H1 (cell line): ENCODE measurements around the gene HDAC3. TPM values are rescaled to one million over a fixed set of nuclear protein-coding genes. Genes with fewer than 3 reads are reported as not detected.

ENCODE experiments used
- CTCF ChIA-PET: fragments of 300-600 bp; sonication (Branson Sonifier 250); formaldehyde crosslinking; loops from one replicate; lab custom pipeline; 2021; ENCODE audit not compliant: partially characterized antibody; lab: Charles Lee
- POLR2A ChIA-PET: fragments of 300-600 bp; sonication (Branson Sonifier 250); formaldehyde crosslinking; loops from one replicate; lab custom pipeline; 2021; ENCODE audit warnings: inconsistent platforms; ENCODE audit not compliant: partially characterized antibody; lab: Charles Lee
- DNase-seq, 2 experiments: peaks; one replicate each; pipeline versions ENCODE4 v3.0.0 to v3.0.0-alpha.2; 2010 to 2022; ENCODE audit warnings: low spot score in 2 of 2, low read depth in 1 of 2, mixed read lengths in 1 of 2
- FAIRE-seq: peaks from 2 replicates; lab custom pipeline; 2011; peaks lifted over from hg19 to GRCh38; lab: Jason Lieb, UNC
- H2AFZ ChIP-seq: 2 replicates; pipeline ENCODE4 v1.8.1; 2012; ENCODE audit warnings: low read length, inconsistent platforms
- H2AK5ac ChIP-seq: 2 replicates; pipeline ENCODE4 v1.6.1; 2013; ENCODE audit warnings: low read depth, low read length
- H2BK120ac ChIP-seq: replicated peaks from 2 replicates; pipeline ENCODE3; 2013; ENCODE audit warnings: low read depth, low read length, inconsistent platforms
- H2BK12ac ChIP-seq: 2 replicates; pipeline ENCODE4 v1.6.1; 2013; ENCODE audit warnings: low read depth, low read length
- H2BK15ac ChIP-seq: 2 replicates; pipeline ENCODE4 v1.6.1; 2013; ENCODE audit warnings: low read length
- H2BK20ac ChIP-seq: 2 replicates; pipeline ENCODE4 v1.6.1; 2013; ENCODE audit warnings: low read length
- H2BK5ac ChIP-seq: 2 replicates; pipeline ENCODE4 v1.6.1; 2013; ENCODE audit warnings: low read depth, low read length
- H3K14ac ChIP-seq: 2 replicates; pipeline ENCODE4 v1.6.1; 2013; ENCODE audit warnings: inconsistent platforms; ENCODE audit not compliant: insufficient read length
- H3K18ac ChIP-seq: 2 replicates; pipeline ENCODE4 v1.6.1; 2013; ENCODE audit warnings: low read length; ENCODE audit errors: extremely low read depth
- H3K23ac ChIP-seq: 2 replicates; pipeline ENCODE4 v1.6.1; 2013; ENCODE audit warnings: inconsistent platforms; ENCODE audit not compliant: insufficient read length
- H3K23me2 ChIP-seq: 2 replicates; pipeline ENCODE4 v1.6.1; 2013; ENCODE audit warnings: low read depth, low read length
- H3K27ac ChIP-seq: 2 replicates; pipeline ENCODE4 v1.6.1; 2011; ENCODE audit warnings: low read depth, low read length, inconsistent platforms
- H3K27me3 ChIP-seq, 4 experiments: replicated peaks in 1 of 4; 1 replicate in 1 of 4; 2 replicates in 3 of 4; pipeline versions ENCODE4 v1.6.1 to v1.8.1; 2011 to 2013; ENCODE audit warnings: low read length in 3 of 4, mild to moderate bottlenecking in 3 of 4, inconsistent platforms in 2 of 4, mixed read lengths in 2 of 4, moderate library complexity in 1 of 4; ENCODE audit not compliant: control insufficient read depth in 3 of 4, insufficient read depth in 3 of 4; ENCODE audit errors: extremely low read depth in 1 of 4
- H3K36me3 ChIP-seq, 4 experiments: 2 replicates each; pipeline versions ENCODE4 v1.6.1 to v1.8.1; 2011 to 2013; ENCODE audit warnings: mild to moderate bottlenecking in 4 of 4, low read length in 3 of 4, moderate library complexity in 2 of 4, control low read depth in 1 of 4, inconsistent platforms in 1 of 4; ENCODE audit not compliant: insufficient read depth in 4 of 4, control insufficient read depth in 2 of 4
- H3K4ac ChIP-seq: replicated peaks from 2 replicates; pipeline ENCODE3; 2013; ENCODE audit warnings: low read length, low read depth, mixed read lengths, inconsistent platforms; ENCODE audit not compliant: insufficient read length
- H3K4me1 ChIP-seq, 4 experiments: replicated peaks in 1 of 4; 1 replicate in 1 of 4; 2 replicates in 3 of 4; pipeline versions ENCODE4 v1.6.1 to v1.8.1; 2011 to 2013; ENCODE audit warnings: low read length in 3 of 4, inconsistent platforms in 2 of 4, mixed read lengths in 1 of 4; ENCODE audit not compliant: insufficient read depth in 4 of 4, control insufficient read depth in 3 of 4
- H3K4me2 ChIP-seq, 2 experiments: 2 replicates each; pipeline versions ENCODE4 v1.6.1 to v1.8.1; 2011 to 2013; ENCODE audit warnings: low read depth in 2 of 2, low read length in 2 of 2, control low read depth in 1 of 2, inconsistent platforms in 1 of 2, mild to moderate bottlenecking in 1 of 2; ENCODE audit not compliant: insufficient read depth in 1 of 2
- H3K4me3 ChIP-seq, 4 experiments: fragments of 200-600, 300-600 bp in 1 of 4; sonication (generic), shearing (Covaris generic), sonication (Bioruptor Twin) in 1 of 4; 2 replicates each; pipeline versions ENCODE4 v1.5.1 to v1.8.1; 2011 to 2016; ENCODE audit warnings: low read length in 4 of 4, low read depth in 3 of 4, control low read depth in 2 of 4, inconsistent platforms in 2 of 4, mild to moderate bottlenecking in 2 of 4, mixed read lengths in 1 of 4, moderate library complexity in 1 of 4; ENCODE audit not compliant: insufficient read depth in 2 of 4; ENCODE audit errors: extremely low read depth in 1 of 4
- H3K56ac ChIP-seq: replicated peaks from 2 replicates; pipeline ENCODE3; 2013; ENCODE audit warnings: low read depth, mild to moderate bottlenecking, mixed read lengths, low read length, inconsistent platforms; ENCODE audit not compliant: insufficient read length
- H3K79me1 ChIP-seq: 2 replicates; pipeline ENCODE4 v1.6.1; 2013; ENCODE audit warnings: low read depth, low read length, control low read depth
- H3K79me2 ChIP-seq, 2 experiments: 2 replicates each; pipeline versions ENCODE4 v1.6.1 to v1.8.1; 2012 to 2013; ENCODE audit warnings: low read length in 2 of 2, mild to moderate bottlenecking in 2 of 2, inconsistent platforms in 1 of 2; ENCODE audit not compliant: insufficient read depth in 2 of 2, control insufficient read depth in 1 of 2
- H3K9ac ChIP-seq, 4 experiments: replicated peaks in 1 of 4; 1 replicate in 1 of 4; 2 replicates in 3 of 4; pipeline versions ENCODE4 v1.6.1 to v1.8.1; 2011 to 2013; ENCODE audit warnings: low read depth in 3 of 4, low read length in 3 of 4, control low read depth in 2 of 4, mild to moderate bottlenecking in 2 of 4, moderate library complexity in 2 of 4, inconsistent platforms in 1 of 4; ENCODE audit errors: extremely low read depth in 1 of 4
- H3K9me3 ChIP-seq, 2 experiments: 2 replicates each; pipeline versions ENCODE4 v1.6.1 to v1.8.1; 2012 to 2013; ENCODE audit warnings: mild to moderate bottlenecking in 2 of 2, moderate library complexity in 2 of 2, control low read depth in 1 of 2, inconsistent platforms in 1 of 2, low read depth in 1 of 2, low read length in 1 of 2, mixed read lengths in 1 of 2; ENCODE audit not compliant: insufficient read depth in 2 of 2
- H4K20me1 ChIP-seq, 2 experiments: replicated peaks in 1 of 2; 2 replicates each; pipeline versions ENCODE3 to v1.8.1; 2011 to 2013; ENCODE audit warnings: inconsistent platforms in 2 of 2, low read length in 2 of 2, mild to moderate bottlenecking in 1 of 2; ENCODE audit not compliant: insufficient read depth in 2 of 2, control insufficient read depth in 1 of 2
- H4K5ac ChIP-seq: 2 replicates; pipeline ENCODE4 v1.6.1; 2013; ENCODE audit warnings: low read length, low read depth, mixed read lengths, inconsistent platforms; ENCODE audit not compliant: insufficient read length
- H4K8ac ChIP-seq: 2 replicates; pipeline ENCODE4 v1.8.0; 2013; ENCODE audit warnings: mild to moderate bottlenecking, moderate library complexity, low read length, inconsistent platforms; ENCODE audit not compliant: insufficient read depth; ENCODE audit errors: extremely low read depth
- H4K91ac ChIP-seq: replicated peaks from 2 replicates; pipeline ENCODE3; 2013; ENCODE audit warnings: low read length, mixed read lengths, inconsistent platforms; ENCODE audit not compliant: insufficient read length
- SUZ12 ChIP-seq: fragments of 200-600 bp; sonication (generic); IDR thresholded peaks from 2 replicates; pipeline ENCODE4 v1.6.1; 2012; ENCODE audit warnings: mild to moderate bottlenecking, inconsistent platforms, low read length, moderate library complexity, mixed read lengths
- whole genome bisulfite sequencing, 2 experiments: shearing (Covaris generic) in 1 of 2; methylation state at CpG; one replicate each; pipeline versions ENCODE4 v1.1.6 to v1.1.7; 2013 to 2015; ENCODE audit warnings: low lambda C conversion rate in 2 of 2, mixed read lengths in 2 of 2, inconsistent platforms in 1 of 2, low coverage in 1 of 2, missing lambda C conversion rate in 1 of 2; ENCODE audit not compliant: insufficient replicate concordance in 2 of 2, insufficient coverage in 1 of 2, insufficient read length in 1 of 2; ENCODE audit errors: extremely low coverage in 1 of 2, missing lambda C conversion rate in 1 of 2; 5-methylcytosine and 5-hydroxymethylcytosine counted together
- polyA plus RNA-seq, 7 experiments: library from polyadenylated mRNA; depleted of rRNA in 3 of 7; stranded (reverse) in 5 of 7; unstranded in 2 of 7; fragments of >200 nt in 5 of 7; fragments of 200-250 nt in 2 of 7; gene quantifications; 1 replicate in 5 of 7; 2 replicates in 1 of 7; 4 replicates in 1 of 7; pipeline versions ENCODE4 v1.2.1 to v1.2.3, GENCODE V29; 2011 to 2013; ENCODE audit warnings: missing spikeins in 2 of 7, mixed read lengths in 2 of 7
- total RNA-seq: library from RNA; stranded (reverse); fragmentation: NEBNext Ultra II Directional; extraction: Animal tissue kit (Norgen Biotek cat#: 25700); gene quantifications from 2 replicates; pipeline ENCODE4 v1.2.1, GENCODE V29; 2021

HDAC3 gene
- total and polyA plus RNA-seq, 2 of the 8 experiments (the other 6 are each of a cell fraction or from before 2014, with no cell fraction given): 99.0 to 120 TPM

GRCh38 chr5:141615991-141616720 lies 20.5 kb downstream of the HDAC3 start:
- Histone ChIP-seq H3K79me1 (no peaks in the 10 kb centered on the region; the same call in 1 of the 2 replicates), H3K18ac (no peak overlapping the region), H3K79me2 (peaks cover 8 to 63% of the 10 kb centered on the region in 2 experiments), H2BK20ac (no peak overlapping the region), H2BK5ac (no peak overlapping the region), H3K4me2 (peak overlapping the region in 1 of 2 experiments; percentile 99; a peak in 1 of 4 replicates), H3K27ac (no peak overlapping the region), H3K23ac (no peak overlapping the region), H2AK5ac (no peak overlapping the region), H4K8ac (no peak overlapping the region), H2BK120ac (no peak overlapping the region), H4K5ac (no peak overlapping the region), H4K20me1 (peaks cover 0 to 4% of the 10 kb centered on the region in 2 experiments), H3K9me3 (no peaks in the 10 kb centered on the region), H3K27me3 (no peaks in the 10 kb centered on the region), H2AFZ (no peak overlapping the region), H3K56ac (no peak overlapping the region), H3K4ac (no peak overlapping the region)
- CTCF ChIA-PET: interaction anchor here (0.7 to 11.4 kb wide), 7 partner anchors 8 to 52 kb away, joined by 3 to 150 read pairs (median 7); partner anchors contain the start of genes HDAC3 and RELL2
- no peak for FAIRE-seq
- POLR2A ChIA-PET: interaction anchor here (1.0 to 8.2 kb wide), 8 partner anchors 11 to 353 kb away, joined by 3 to 75 read pairs (median 5); partner anchors contain the start of genes HDAC3 and RELL2
- WGBS, 2 experiments: 83% methylated on average over 9 of the region's 9 CpGs; no CpG with 5 or more reads in 1 of the 2 experiments
- TF ChIP-seq SUZ12: no peak
- TF ChIP-seq, all 59 proteins: peak for 0
- H2BK12ac ChIP-seq: no peak overlapping the region
- H4K91ac ChIP-seq: no peak overlapping the region
- peak overlapping the region in 1 of 4 experiments; percentile 97; a peak in 2 of 8 replicates for H3K4me3 ChIP-seq
- H3K36me3 ChIP-seq: peaks cover 2 to 10% (median 6%) of the 10 kb centered on the region in 4 experiments; a peak in 5 of 8 replicates
- H3K14ac ChIP-seq: no peak overlapping the region
- peaks cover 0 to 4% (median 2%) of the 10 kb centered on the region in 4 experiments; a peak in 3 of 7 replicates for H3K4me1 ChIP-seq
- H3K23me2 ChIP-seq: peaks cover 3% of the 10 kb centered on the region; the same call in 1 of the 2 replicates
- no peak overlapping the region for H3K9ac ChIP-seq
- no peak for DNase-seq
- H2BK15ac ChIP-seq: no peak overlapping the region
